K562 (cell line): ENCODE measurements around the gene UBE2S. TPM values are rescaled to one million over a fixed set of nuclear protein-coding genes. Genes with fewer than 3 reads are reported as not detected.

Experiments
- ATAC-seq: fragments of 200-7000 bp; cut with Tn5 transposase; 3 replicates; pipeline ENCODE4 v1.9.1; 2020; ENCODE audit warnings: moderate library complexity
- BruUV-seq: library from RNA; stranded (reverse); fragments of 400-500 nt; replicated peaks from 2 replicates; lab custom pipeline; 2021; lab: Mats Ljungman, UMichigan
- CTCF ChIA-PET: fragments of 300-600 bp; formaldehyde crosslinking; extraction: SDS; loops from one replicate; lab custom pipeline; 2021; ENCODE audit warnings: low intra/inter-chr PET ratio; lab: Yijun Ruan, JAX
- POLR2A ChIA-PET: fragments of 300-600, 350-650 bp; sonication (Branson Sonifier 250); formaldehyde crosslinking; extraction: SDS; loops from one replicate; lab custom pipeline; 2021; ENCODE audit warnings: antibody characterized with exemption, inconsistent platforms; lab: Yijun Ruan, JAX
- DNase-seq, 4 experiments: peaks; one replicate each; pipeline versions ENCODE4 v3.0.0 to v3.0.0-alpha.2; 2011 to 2018; ENCODE audit warnings: low spot score in 3 of 4, mixed read lengths in 3 of 4; ENCODE audit errors: extremely low read depth in 1 of 4
- FAIRE-seq: peaks from 2 replicates; lab custom pipeline; 2011; peaks lifted over from hg19 to GRCh38; lab: Jason Lieb, UNC
- H2AFZ ChIP-seq: 2 replicates; pipeline ENCODE4 v1.6.0; 2011; ENCODE audit warnings: low read depth, low read length, control low read depth, inconsistent platforms
- H3K27ac ChIP-seq: fragments of 200-600 bp; 3 replicates; pipeline ENCODE4 v1.8.0; 2011; ENCODE audit warnings: low read depth, mild to moderate bottlenecking, control low read depth, inconsistent platforms, low read length, moderate library complexity, mixed read lengths; ENCODE audit errors: extremely low read depth
- H3K27me3 ChIP-seq, 2 experiments: fragments of 300-600 bp in 1 of 2; 2 replicates in 1 of 2; 3 replicates in 1 of 2; pipeline versions ENCODE4 v1.6.0 to v1.8.0; 2011; ENCODE audit warnings: inconsistent platforms in 2 of 2, low read length in 2 of 2, mild to moderate bottlenecking in 1 of 2, mixed read lengths in 1 of 2, moderate library complexity in 1 of 2; ENCODE audit not compliant: control insufficient read depth in 2 of 2, insufficient read depth in 2 of 2
- H3K36me3 ChIP-seq: fragments of 300-600 bp; 3 replicates; pipeline ENCODE4 v1.8.0; 2011; ENCODE audit warnings: mild to moderate bottlenecking, low read length, inconsistent platforms; ENCODE audit not compliant: control insufficient read depth, insufficient read depth
- H3K4me1 ChIP-seq, 2 experiments: fragments of 200-600 bp in 1 of 2; replicated peaks in 1 of 2; 2 replicates in 1 of 2; 3 replicates in 1 of 2; pipeline versions ENCODE4 v1.5.1 to v1.8.0; 2011; ENCODE audit warnings: inconsistent platforms in 2 of 2, low read length in 2 of 2, mild to moderate bottlenecking in 1 of 2, mixed read lengths in 1 of 2, moderate library complexity in 1 of 2; ENCODE audit not compliant: control insufficient read depth in 2 of 2, insufficient read depth in 2 of 2
- H3K4me2 ChIP-seq: 2 replicates; pipeline ENCODE4 v1.6.1; 2011; ENCODE audit warnings: low read length, control low read depth, inconsistent platforms, mixed read lengths; ENCODE audit not compliant: insufficient read depth
- H3K4me3 ChIP-seq: fragments of 200-600 bp; sonication (generic), shearing (Covaris generic); 2 replicates; pipeline ENCODE4 v1.5.1; 2016; ENCODE audit warnings: control low read depth, inconsistent platforms
- H3K79me2 ChIP-seq: fragments of 200-600 bp; 3 replicates; pipeline ENCODE4 v1.8.0; 2011; ENCODE audit warnings: low read length, inconsistent platforms; ENCODE audit not compliant: control insufficient read depth, insufficient read depth
- H3K9ac ChIP-seq, 2 experiments: 2 replicates each; pipeline versions ENCODE4 v1.6.0 to v1.6.1; 2011; ENCODE audit warnings: low read depth in 2 of 2, low read length in 2 of 2, control low read depth in 1 of 2, inconsistent platforms in 1 of 2, mild to moderate bottlenecking in 1 of 2, mixed read lengths in 1 of 2; ENCODE audit not compliant: insufficient read depth in 1 of 2
- H3K9me1 ChIP-seq: one replicate; pipeline ENCODE4 v1.6.0; 2011; ENCODE audit warnings: inconsistent platforms, mild to moderate bottlenecking, low read length, moderate library complexity; ENCODE audit not compliant: control insufficient read depth, insufficient read depth
- H3K9me3 ChIP-seq: replicated peaks from 2 replicates; pipeline ENCODE4 v1.5.1; 2011; ENCODE audit warnings: low read depth, low read length, inconsistent platforms; ENCODE audit not compliant: control insufficient read depth, insufficient read depth
- H4K20me1 ChIP-seq: replicated peaks from 2 replicates; pipeline ENCODE4 v1.6.1; 2011; ENCODE audit warnings: low read length, inconsistent platforms, mixed read lengths; ENCODE audit not compliant: control insufficient read depth, insufficient read depth
- CREB5 ChIP-seq: fragments of 250-450 bp; sonication (Bioruptor Pico); IDR thresholded peaks from 2 replicates; pipeline ENCODE4 v1.5.0; 2020; ENCODE audit warnings: mild to moderate bottlenecking
- NBN ChIP-seq: fragments of 450-650 bp; IDR thresholded peaks from 2 replicates; pipeline ENCODE4 v1.6.1; 2016; ENCODE audit warnings: low read depth, mild to moderate bottlenecking
- NR2C1 ChIP-seq, 2 experiments: fragments of 450-650 bp; IDR thresholded peaks; 2 replicates each; pipeline ENCODE4 v1.6.1; 2017; ENCODE audit warnings: mild to moderate bottlenecking in 2 of 2, antibody characterized with exemption in 1 of 2, inconsistent platforms in 1 of 2, missing compliant biosample characterization in 1 of 2, missing genetic modification characterization in 1 of 2
- ZFP36 ChIP-seq: fragments of 150-350 bp; IDR thresholded peaks from 2 replicates; pipeline ENCODE4 v1.6.1; 2018; ENCODE audit warnings: low read length, low read depth; ENCODE audit not compliant: partially characterized antibody
- ZNF12 ChIP-seq: sonication (generic); formaldehyde crosslinking; IDR thresholded peaks from 2 replicates; pipeline ENCODE4 v1.4.0; 2020; ENCODE audit warnings: mild to moderate bottlenecking, missing genetic modification reagents
- ZNF431 ChIP-seq: sonication (generic); formaldehyde crosslinking; IDR thresholded peaks from 2 replicates; pipeline ENCODE4 v1.8.0; 2022; ENCODE audit warnings: mild to moderate bottlenecking, missing genetic modification reagents
- WGBS: fragments of 100-300 bp; shearing (Covaris generic); methylation state at CpG from one replicate; pipeline ENCODE4 v1.1.6; 2016; ENCODE audit warnings: low coverage, mixed read lengths; ENCODE audit not compliant: insufficient coverage; ENCODE audit errors: missing lambda C conversion rate; 5-methylcytosine and 5-hydroxymethylcytosine counted together
- in situ Hi-C: fragments of 300-500 bp; cut with MboI; formaldehyde crosslinking; loops from 4 replicates; pipeline ENCODE4 v1.15.0; 2018; ENCODE audit warnings: inconsistent platforms, mixed read lengths
- intact Hi-C: fragments of 100-400 bp; cut with micrococcal nuclease; formaldehyde crosslinking; loops from 2 replicates; pipeline ENCODE4 v1.14.2; 2022
- polyA plus RNA-seq, 8 experiments: library from polyadenylated mRNA; depleted of rRNA in 4 of 8; stranded (reverse) in 5 of 8; unstranded in 3 of 8; fragments of >200 nt; fragmentation: Nextera tagmentation in 2 of 8; fragmentation: Illumina TruSeq in 1 of 8; extraction: Ambion mirVana in 2 of 8; extraction: Trizol in 1 of 8; gene quantifications; 2 replicates each; pipeline versions ENCODE4 v1.2.1 to v1.2.3, GENCODE V29; 2011 to 2014; ENCODE audit warnings: inconsistent platforms in 1 of 8, missing spikeins in 1 of 8
- total RNA-seq, 7 experiments: library from RNA; depleted of rRNA in 6 of 7; stranded (reverse); fragments of >200 nt in 6 of 7; fragmentation: Illumina TruSeq in 2 of 7; extraction: Trizol in 2 of 7; gene quantifications; 2 replicates each; pipeline versions ENCODE4 v1.2.1 to v1.2.3, GENCODE V29; 2011 to 2021; ENCODE audit warnings: low replicate concordance in 1 of 7

Gene UBE2S
- total and polyA plus RNA-seq, 9 of the 15 experiments (the other 6 are each of a cell fraction or from before 2014, with no cell fraction given) = 1.5 to 1,305 (median 157) TPM

- ChIA-PET POLR2A (no interaction called here), CTCF (no interaction called here)
- no peak overlapping the region for H3K4me2 ChIP-seq
- no peak for FAIRE-seq
- no peak overlapping the region for H2AFZ ChIP-seq
- BruUV-seq = no TSS peak
- H3K4me1 ChIP-seq = no peaks in the 10 kb centered on the region; a peak in 1 of 5 replicates
- peaks cover 11 to 15% of the 10 kb centered on the region in 2 experiments for H3K27me3 ChIP-seq
- TF ChIP-seq NR2C1 (IDR thresholded peaks at IDR 0.05) = no peak
- TF ChIP-seq NR2C1 (tag; IDR thresholded peaks at IDR 0.05) = no peak
- TF ChIP-seq CREB5 = no peak
- no peak for ATAC-seq
- no peak for DNase-seq
- intact Hi-C loops (no loop called here), in situ Hi-C loops (loop anchor here (25.0 kb wide), 1 partner anchor 764 kb away; the partner anchor contains the start of gene LILRB4)
- H3K79me2 ChIP-seq = no peaks in the 10 kb centered on the region
- H4K20me1 ChIP-seq = no peaks in the 10 kb centered on the region
- H3K27ac ChIP-seq = no peak overlapping the region
- peaks cover 4% of the 10 kb centered on the region; the same call in 1 of the 2 replicates for H3K9me3 ChIP-seq
- no peak overlapping the region for H3K9ac ChIP-seq
- 5% methylated on average over 2 of the region's 2 CpGs for WGBS
- no peaks in the 10 kb centered on the region for H3K36me3 ChIP-seq
- H3K4me3 ChIP-seq = no peak overlapping the region
- H3K9me1 ChIP-seq = no peaks in the 10 kb centered on the region
These were observed 18.5 kb upstream of the UBE2S start for GRCh38 chr19:55426042-55426441.

GRCh38 chr19:55424518-55424917, 16.9 kb upstream of the UBE2S start:
- CTCF ChIA-PET = no interaction called here
- 10% methylated on average over 2 of the region's 3 CpGs for WGBS

More at GRCh38 chr19:55424518-55424917, 16.9 kb upstream of the UBE2S start:
- DNase-seq (no peak), FAIRE-seq (no peak), ATAC-seq (no peak)
- peak; percentile 97 for TF ChIP-seq ZNF12 (CRISPR knock-in tag)
- no peak for TF ChIP-seq ZNF431 (CRISPR knock-in tag)
- TF ChIP-seq ZFP36 = no peak
- no peak for TF ChIP-seq NBN
- H3K4me1 ChIP-seq = peaks cover 0 to 2% of the 10 kb centered on the region in 2 experiments; a peak in 2 of 5 replicates
- no peaks in the 10 kb centered on the region for H3K9me1 ChIP-seq
- POLR2A ChIA-PET = interaction anchor here (0.8 to 1.4 kb wide), 2 partner anchors 15 to 17 kb away, joined by 3 to 4 read pairs; partner anchors contain the start of gene UBE2S
- H3K4me2 ChIP-seq = no peak overlapping the region
- H3K27ac ChIP-seq = no peak overlapping the region
- peaks cover 11% of the 10 kb centered on the region in 2 experiments for H3K27me3 ChIP-seq
- H3K9me3 ChIP-seq = peaks cover 7% of the 10 kb centered on the region; the same call in 1 of the 2 replicates
- in situ Hi-C loops = no loop called here
- H3K79me2 ChIP-seq = no peaks in the 10 kb centered on the region
- no peak overlapping the region for H3K9ac ChIP-seq
- H3K4me3 ChIP-seq = no peak overlapping the region
- BruUV-seq = no TSS peak
- no peaks in the 10 kb centered on the region for H4K20me1 ChIP-seq
- no peak overlapping the region for H2AFZ ChIP-seq
- no peaks in the 10 kb centered on the region for H3K36me3 ChIP-seq
- intact Hi-C loops = no loop called here
